Thyroid gland (tissue), 4 donors: Measurements from ENCODE around the gene SPNS1.

Experiments used
- CTCF ChIP-seq, 6 experiments: fragments of 200-600 bp in 3 of 6; fragments of 450-650 bp in 3 of 6; sonication (generic) in 3 of 6; IDR thresholded peaks; one replicate each; pipeline ENCODE4 v1.5.1; 2016 to 2019; ENCODE audit warnings: antibody characterized with exemption in 6 of 6, mild to moderate bottlenecking in 2 of 6, inconsistent platforms in 1 of 6, moderate library complexity in 1 of 6
- POLR2A ChIP-seq, 2 donors: fragments of 450-650 bp; IDR thresholded peaks; one replicate each; pipeline ENCODE4 v1.6.1; 2017; ENCODE audit warnings: antibody characterized with exemption in 2 of 2, mild to moderate bottlenecking in 2 of 2, moderate library complexity in 1 of 2

- no peak for TF ChIP-seq CTCF (IDR thresholded peaks at IDR 0.05)
- no peak for TF ChIP-seq POLR2A (IDR thresholded peaks at IDR 0.05)
These were observed 47.6 kb downstream of the SPNS1 start for GRCh38 chr16:29022196-29022595.
